ENCODE results near the gene FXYD1. TPM values are rescaled to one million over a fixed set of nuclear protein-coding genes. Genes with fewer than 3 reads are reported as not detected.

The FXYD1 gene
- total and polyA plus RNA-seq, 7 donors: 210 to 860 (median 542) TPM

DNA sequence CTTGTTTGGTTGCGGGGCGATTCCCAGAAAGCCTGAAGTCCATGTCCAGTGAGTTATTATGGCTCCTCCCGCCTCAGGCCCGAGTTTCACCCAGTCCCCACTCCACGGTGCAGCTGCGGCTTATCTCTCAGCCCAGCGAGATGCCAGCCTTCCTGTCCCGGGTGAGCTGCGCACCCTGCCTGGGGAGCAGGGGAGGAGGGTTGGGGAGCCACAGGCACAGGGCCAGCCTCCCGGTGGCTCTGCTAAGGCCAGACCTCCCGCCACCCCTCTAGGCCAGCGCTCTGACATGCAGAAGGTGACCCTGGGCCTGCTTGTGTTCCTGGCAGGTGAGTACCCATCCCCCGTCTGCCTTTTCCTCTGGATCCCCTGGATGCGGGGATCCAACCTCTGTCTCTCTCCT is 19.5 kb upstream of the FXYD1 start:
- ATAC-seq: no peak
- Histone ChIP-seq H3K36me3 (ENCODE audit: insufficient read depth in 1 of 2, low read depth in 1 of 2) (no peaks in the 10 kb centered on the region), H3K4me3 (no peak overlapping the region), H3K27me3 (ENCODE audit: insufficient read depth in 3 of 3, low read length in 2 of 3) (no peaks in the 10 kb centered on the region), H3K9me3 (no peaks in the 10 kb centered on the region), H3K27ac (no peak overlapping the region), H3K4me1 (peaks cover 8% of the 10 kb centered on the region)
- intact Hi-C loops (cut with DNase I): no loop called here
- TF ChIP-seq, protein P1, sequence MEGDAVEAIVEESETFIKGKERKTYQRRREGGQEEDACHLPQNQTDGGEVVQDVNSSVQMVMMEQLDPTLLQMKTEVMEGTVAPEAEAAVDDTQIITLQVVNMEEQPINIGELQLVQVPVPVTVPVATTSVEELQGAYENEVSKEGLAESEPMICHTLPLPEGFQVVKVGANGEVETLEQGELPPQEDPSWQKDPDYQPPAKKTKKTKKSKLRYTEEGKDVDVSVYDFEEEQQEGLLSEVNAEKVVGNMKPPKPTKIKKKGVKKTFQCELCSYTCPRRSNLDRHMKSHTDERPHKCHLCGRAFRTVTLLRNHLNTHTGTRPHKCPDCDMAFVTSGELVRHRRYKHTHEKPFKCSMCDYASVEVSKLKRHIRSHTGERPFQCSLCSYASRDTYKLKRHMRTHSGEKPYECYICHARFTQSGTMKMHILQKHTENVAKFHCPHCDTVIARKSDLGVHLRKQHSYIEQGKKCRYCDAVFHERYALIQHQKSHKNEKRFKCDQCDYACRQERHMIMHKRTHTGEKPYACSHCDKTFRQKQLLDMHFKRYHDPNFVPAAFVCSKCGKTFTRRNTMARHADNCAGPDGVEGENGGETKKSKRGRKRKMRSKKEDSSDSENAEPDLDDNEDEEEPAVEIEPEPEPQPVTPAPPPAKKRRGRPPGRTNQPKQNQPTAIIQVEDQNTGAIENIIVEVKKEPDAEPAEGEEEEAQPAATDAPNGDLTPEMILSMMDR (IDR thresholded peaks at IDR 0.05): no peak
- DNase-seq: no peak
- 81 to 87% (median 84%) methylated on average over 14 of the region's 14 CpGs for WGBS, 3 donors

DNA sequence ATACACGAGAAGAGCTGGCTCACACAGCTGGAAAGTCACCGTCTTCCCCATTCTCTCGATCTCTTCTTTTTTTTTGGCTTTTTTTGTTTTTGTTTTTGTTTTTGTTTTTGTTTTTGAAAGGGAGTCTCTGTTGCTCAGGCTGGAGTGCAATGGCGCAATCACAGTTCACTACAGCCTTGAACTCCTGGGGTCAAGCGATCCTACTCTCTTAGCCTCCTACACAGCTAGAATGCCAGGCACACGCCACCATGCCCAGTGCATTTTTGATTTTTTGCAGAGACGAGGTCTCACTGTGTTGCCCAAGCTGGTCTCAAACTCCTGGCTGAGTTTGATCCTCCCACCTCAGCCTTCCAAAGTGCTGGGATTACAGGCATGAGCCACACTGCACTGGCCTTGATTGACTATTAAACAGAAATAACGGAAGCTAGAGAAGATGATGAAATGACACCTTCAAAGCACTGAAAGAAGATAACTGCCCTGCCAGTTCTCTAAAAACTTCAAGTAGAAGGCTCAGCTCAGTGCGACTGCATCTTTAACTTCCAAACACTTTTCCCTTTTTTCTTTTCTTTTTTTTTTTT is 19.0 kb upstream of the FXYD1 start:
- H3K4me3 ChIP-seq: no peak overlapping the region
- H3K9me3 ChIP-seq: no peaks in the 10 kb centered on the region
- 83 to 90% (median 86%) methylated on average over 9 of the region's 9 CpGs for WGBS, 3 donors
- no peaks in the 10 kb centered on the region for H3K27me3 ChIP-seq (ENCODE audit: insufficient read depth in 3 of 3, low read length in 2 of 3)
- H3K36me3 ChIP-seq (ENCODE audit: insufficient read depth in 1 of 2, low read depth in 1 of 2): no peaks in the 10 kb centered on the region
- TF ChIP-seq, protein P1 (IDR thresholded peaks at IDR 0.05): no peak
- DNase-seq (no peak), ATAC-seq (no peak)
- intact Hi-C loops (cut with DNase I): no loop called here
- H3K27ac ChIP-seq: peak overlapping the region; percentile 9
- H3K4me1 ChIP-seq: peaks cover 9% of the 10 kb centered on the region

DNA sequence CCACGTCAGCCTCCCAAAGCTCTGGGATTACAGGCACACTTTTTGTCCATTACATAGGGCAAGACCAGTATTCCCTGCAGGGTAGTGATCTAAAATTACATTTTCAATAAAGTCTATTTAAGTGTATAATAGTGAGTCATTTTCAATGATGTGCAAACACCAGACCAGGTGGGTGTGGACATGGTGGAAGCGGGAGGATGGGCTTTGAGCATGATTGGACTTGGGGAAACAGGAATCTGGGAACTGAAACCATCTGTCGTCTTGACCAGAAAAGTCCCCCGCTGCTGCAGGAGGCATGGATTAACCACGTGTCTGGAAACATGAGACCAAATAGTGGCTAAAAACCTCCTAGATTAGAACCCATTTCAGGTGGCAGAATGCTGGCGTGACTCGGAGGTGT is 18.1 kb upstream of the FXYD1 start:
- H3K4me3 ChIP-seq: no peak overlapping the region
- no peaks in the 10 kb centered on the region for H3K36me3 ChIP-seq (ENCODE audit: insufficient read depth in 1 of 2, low read depth in 1 of 2)
- intact Hi-C loops (cut with DNase I): no loop called here
- DNase-seq (no peak), ATAC-seq (no peak)
- 52 to 62% (median 53%) methylated on average over 7 of the region's 7 CpGs for WGBS, 3 donors
- H3K27ac ChIP-seq: peak overlapping the region; percentile 30
- TF ChIP-seq, protein P1 (IDR thresholded peaks at IDR 0.05): no peak
- H3K4me1 ChIP-seq: peaks cover 13% of the 10 kb centered on the region
- no peaks in the 10 kb centered on the region for H3K27me3 ChIP-seq (ENCODE audit: insufficient read depth in 3 of 3, low read length in 2 of 3)
- no peaks in the 10 kb centered on the region for H3K9me3 ChIP-seq

DNA sequence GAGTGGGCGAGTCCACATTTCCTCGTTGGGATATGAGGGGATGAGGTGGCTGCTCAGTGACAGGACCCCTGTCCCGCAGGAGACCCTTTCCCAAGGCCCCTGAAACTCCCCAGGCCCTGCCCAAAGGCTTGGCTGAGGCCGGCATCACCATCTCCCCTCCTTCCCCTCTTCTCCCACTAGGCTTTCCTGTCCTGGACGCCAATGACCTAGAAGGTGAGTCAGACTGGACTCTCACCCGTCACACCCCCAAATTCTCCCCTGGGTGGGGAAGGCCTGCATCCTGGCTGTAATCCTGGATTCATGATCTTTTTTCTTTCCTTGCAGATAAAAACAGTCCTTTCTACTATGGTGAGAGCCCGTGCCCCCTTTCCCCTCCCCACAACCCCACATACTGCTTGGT is 17.7 kb upstream of the FXYD1 start:
- Histone ChIP-seq H3K4me1 (peaks cover 13% of the 10 kb centered on the region), H3K9me3 (no peaks in the 10 kb centered on the region), H3K27me3 (ENCODE audit: insufficient read depth in 3 of 3, low read length in 2 of 3) (no peaks in the 10 kb centered on the region), H3K36me3 (ENCODE audit: insufficient read depth in 1 of 2, low read depth in 1 of 2) (no peaks in the 10 kb centered on the region), H3K27ac (peak overlapping the region; percentile 30), H3K4me3 (no peak overlapping the region)
- peak in 1 of 2 donors; percentile 56 for DNase-seq
- 70 to 78% (median 72%) methylated on average over 7 of the region's 7 CpGs for WGBS, 3 donors
- no peak for ATAC-seq
- intact Hi-C loops (cut with DNase I): no loop called here
- TF ChIP-seq, protein P1 (IDR thresholded peaks at IDR 0.05): no peak
